GM23338 (cell line): ENCODE data around the gene APELA. TPM values are rescaled to one million over a fixed set of nuclear protein-coding genes. Genes with fewer than 3 reads are reported as not detected.

Experiments
- ATAC-seq: fragments of 200-7000 bp; cut with Tn5 transposase; 3 replicates; pipeline ENCODE4 v1.9.1; 2020
- DNase-seq: peaks from one replicate; pipeline ENCODE4 v3.0.0-alpha.2; 2015; ENCODE audit warnings: low spot score
- H2AFZ ChIP-seq: fragments of 200-600 bp; sonication (generic); 2 replicates; pipeline ENCODE4 v1.8.0; 2016; ENCODE audit warnings: antibody characterized with exemption, mild to moderate bottlenecking, moderate library complexity
- H3F3A ChIP-seq: fragments of 200-600 bp; sonication (generic); replicated peaks from 2 replicates; pipeline ENCODE4 v1.8.0; 2017; ENCODE audit warnings: antibody characterized with exemption, mixed run types, low read depth
- H3K27ac ChIP-seq: fragments of 200-600 bp; sonication (generic); 2 replicates; pipeline ENCODE4 v1.6.1; 2016; ENCODE audit warnings: low read depth
- H3K27me3 ChIP-seq: fragments of 200-600 bp; sonication (generic); 2 replicates; pipeline ENCODE4 v1.8.0; 2016; ENCODE audit warnings: mild to moderate bottlenecking, mixed run types, moderate library complexity; ENCODE audit not compliant: insufficient read depth
- H3K36me3 ChIP-seq: fragments of 200-600 bp; sonication (generic); 2 replicates; pipeline ENCODE4 v1.8.0; 2016; ENCODE audit warnings: mild to moderate bottlenecking; ENCODE audit not compliant: insufficient read depth
- H3K4me1 ChIP-seq: fragments of 200-600 bp; sonication (generic); 2 replicates; pipeline ENCODE4 v1.8.0; 2016; ENCODE audit warnings: mild to moderate bottlenecking, moderate library complexity; ENCODE audit not compliant: insufficient read depth
- H3K4me2 ChIP-seq: fragments of 200-600 bp; sonication (generic); 2 replicates; pipeline ENCODE4 v1.7.1; 2017; ENCODE audit warnings: mixed run types
- H3K4me3 ChIP-seq: fragments of 200-600 bp; sonication (generic); 2 replicates; pipeline ENCODE4 v1.6.1; 2016; ENCODE audit warnings: mixed run types
- H3K79me2 ChIP-seq: fragments of 200-600 bp; sonication (generic); replicated peaks from 2 replicates; pipeline ENCODE4 v1.8.0; 2017; ENCODE audit warnings: mild to moderate bottlenecking; ENCODE audit not compliant: insufficient read depth
- H3K9me2 ChIP-seq: fragments of 200-600 bp; sonication (generic); 2 replicates; pipeline ENCODE4 v1.8.0; 2017; ENCODE audit not compliant: insufficient read depth
- H4K20me1 ChIP-seq: fragments of 200-600 bp; sonication (generic); replicated peaks from 2 replicates; pipeline ENCODE4 v1.8.0; 2017; ENCODE audit warnings: mild to moderate bottlenecking; ENCODE audit not compliant: insufficient read depth
- H3K27ac Mint-ChIP-seq: 2 replicates; pipeline ENCODE4 v1.8.0; 2020; ENCODE audit warnings: inconsistent platforms, mild to moderate bottlenecking, moderate library complexity, mixed read lengths
- H3K27me3 Mint-ChIP-seq: 3 replicates; pipeline ENCODE4 v1.8.0; 2022; ENCODE audit warnings: low read depth, mild to moderate bottlenecking, moderate library complexity, mixed read lengths, inconsistent platforms; ENCODE audit not compliant: insufficient read depth, poor library complexity
- H3K36me3 Mint-ChIP-seq: 3 replicates; pipeline ENCODE4 v1.8.0; 2021; ENCODE audit warnings: low read depth, mild to moderate bottlenecking, inconsistent platforms, moderate library complexity, mixed read lengths
- H3K4me1 Mint-ChIP-seq: 3 replicates; pipeline ENCODE4 v1.8.0; 2020; ENCODE audit warnings: mild to moderate bottlenecking, inconsistent platforms, mixed read lengths
- H3K4me3 Mint-ChIP-seq: 3 replicates; pipeline ENCODE4 v1.8.0; 2021; ENCODE audit warnings: moderate library complexity, mild to moderate bottlenecking, inconsistent platforms, mixed read lengths
- H3K9me3 Mint-ChIP-seq: 3 replicates; pipeline ENCODE4 v1.8.0; 2020; ENCODE audit warnings: moderate library complexity, mild to moderate bottlenecking, inconsistent platforms, mixed read lengths
- CREB1 ChIP-seq: fragments of 250-450 bp; sonication (Bioruptor Pico); IDR thresholded peaks from 2 replicates; pipeline ENCODE4 v1.5.0; 2020; ENCODE audit warnings: low read depth, mild to moderate bottlenecking, moderate library complexity
- ETS1 ChIP-seq: IDR thresholded peaks from 2 replicates; pipeline ENCODE4 v1.6.1; 2016; ENCODE audit warnings: antibody characterized with exemption
- EZH2 ChIP-seq: fragments of 200-600 bp; sonication (generic); IDR thresholded peaks from one replicate; pipeline ENCODE4 v1.8.0; 2017; ENCODE audit warnings: antibody characterized with exemption, mild to moderate bottlenecking, low read depth; ENCODE audit not compliant: unreplicated experiment
- EZH2phosphoT487 ChIP-seq: fragments of 200-600 bp; sonication (generic); IDR thresholded peaks from one replicate; pipeline ENCODE4 v1.8.1; 2018; ENCODE audit warnings: antibody characterized with exemption; ENCODE audit not compliant: unreplicated experiment
- JUNB ChIP-seq: IDR thresholded peaks from one replicate; pipeline ENCODE4 v1.6.1; 2016; ENCODE audit warnings: antibody characterized with exemption; ENCODE audit not compliant: unreplicated experiment
- NANOG ChIP-seq: IDR thresholded peaks from 2 replicates; pipeline ENCODE4 v1.6.1; 2016; ENCODE audit warnings: antibody characterized with exemption, borderline replicate concordance
- POLR2AphosphoS5 ChIP-seq: IDR thresholded peaks from 2 replicates; pipeline ENCODE4 v1.6.1; 2016; ENCODE audit warnings: antibody characterized with exemption, low read depth
- REST ChIP-seq: IDR thresholded peaks from one replicate; pipeline ENCODE4 v1.6.1; 2018; ENCODE audit warnings: antibody characterized with exemption; ENCODE audit not compliant: unreplicated experiment
- STAT1 ChIP-seq: IDR thresholded peaks from one replicate; pipeline ENCODE4 v1.6.1; 2016; ENCODE audit warnings: antibody characterized with exemption; ENCODE audit not compliant: unreplicated experiment
- ZNF114 ChIP-seq: fragments of 250-450 bp; sonication (Bioruptor Pico); IDR thresholded peaks from 2 replicates; pipeline ENCODE4 v1.5.0; 2020; ENCODE audit warnings: mild to moderate bottlenecking, moderate library complexity
- ZNF331 ChIP-seq: fragments of 250-450 bp; sonication (Bioruptor Pico); IDR thresholded peaks from 2 replicates; pipeline ENCODE4 v1.5.0; 2020; ENCODE audit warnings: low read depth, mild to moderate bottlenecking, moderate library complexity
- polyA plus RNA-seq: library from polyadenylated mRNA; unstranded; fragments of >200 nt; fragmentation: Nextera tagmentation; extraction: Ambion mirVana; gene quantifications from 2 replicates; pipeline ENCODE4 v1.2.1, GENCODE V29; 2016
- total RNA-seq: library from RNA; depleted of rRNA; stranded (reverse); fragments of >200 nt; shearing (Covaris generic); gene quantifications from 2 replicates; pipeline ENCODE4 v1.2.3, GENCODE V29; 2014
- TF ChIP-seq, protein P1 (sequence below), 2 experiments: fragments of 200-600 bp in 1 of 2; sonication (generic) in 1 of 2; conservative IDR thresholded peaks; 2 replicates each; pipeline versions ENCODE4 v1.5.1 to v1.6.1; 2016 to 2017; ENCODE audit warnings: antibody characterized with exemption in 2 of 2, low read depth in 2 of 2, mild to moderate bottlenecking in 2 of 2, moderate library complexity in 1 of 2
- TF ChIP-seq, protein P2 (sequence below): fragments of 250-450 bp; sonication (Bioruptor Pico); IDR thresholded peaks from 2 replicates; pipeline ENCODE4 v1.5.0; 2020; ENCODE audit warnings: mild to moderate bottlenecking, moderate library complexity

APELA gene
- total and polyA plus RNA-seq, 2 experiments from 2014 or later = 114 to 213 TPM

GRCh38 chr4:164856396-164856795, 20.6 kb upstream of the APELA start:
- H3K27me3 ChIP-seq = no peaks in the 10 kb centered on the region
- TF ChIP-seq POLR2AphosphoS5 = no peak
- TF ChIP-seq NANOG = no peak
- no peak for TF ChIP-seq ZNF114
- TF ChIP-seq REST = no peak
- TF ChIP-seq ETS1 = no peak
- TF ChIP-seq, protein P1, sequence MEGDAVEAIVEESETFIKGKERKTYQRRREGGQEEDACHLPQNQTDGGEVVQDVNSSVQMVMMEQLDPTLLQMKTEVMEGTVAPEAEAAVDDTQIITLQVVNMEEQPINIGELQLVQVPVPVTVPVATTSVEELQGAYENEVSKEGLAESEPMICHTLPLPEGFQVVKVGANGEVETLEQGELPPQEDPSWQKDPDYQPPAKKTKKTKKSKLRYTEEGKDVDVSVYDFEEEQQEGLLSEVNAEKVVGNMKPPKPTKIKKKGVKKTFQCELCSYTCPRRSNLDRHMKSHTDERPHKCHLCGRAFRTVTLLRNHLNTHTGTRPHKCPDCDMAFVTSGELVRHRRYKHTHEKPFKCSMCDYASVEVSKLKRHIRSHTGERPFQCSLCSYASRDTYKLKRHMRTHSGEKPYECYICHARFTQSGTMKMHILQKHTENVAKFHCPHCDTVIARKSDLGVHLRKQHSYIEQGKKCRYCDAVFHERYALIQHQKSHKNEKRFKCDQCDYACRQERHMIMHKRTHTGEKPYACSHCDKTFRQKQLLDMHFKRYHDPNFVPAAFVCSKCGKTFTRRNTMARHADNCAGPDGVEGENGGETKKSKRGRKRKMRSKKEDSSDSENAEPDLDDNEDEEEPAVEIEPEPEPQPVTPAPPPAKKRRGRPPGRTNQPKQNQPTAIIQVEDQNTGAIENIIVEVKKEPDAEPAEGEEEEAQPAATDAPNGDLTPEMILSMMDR (conservative IDR thresholded peaks at IDR 0.05; ENCODE audit: low read depth in 2 of 2) = no peak
- no peak for TF ChIP-seq EZH2
- TF ChIP-seq JUNB = no peak
- no peak for TF ChIP-seq STAT1
- no peak for TF ChIP-seq CREB1 (CRISPR knock-in tag)
- TF ChIP-seq ZNF331 (CRISPR knock-in tag) = no peak
- no peak for TF ChIP-seq EZH2phosphoT487
- TF ChIP-seq, protein P2, sequence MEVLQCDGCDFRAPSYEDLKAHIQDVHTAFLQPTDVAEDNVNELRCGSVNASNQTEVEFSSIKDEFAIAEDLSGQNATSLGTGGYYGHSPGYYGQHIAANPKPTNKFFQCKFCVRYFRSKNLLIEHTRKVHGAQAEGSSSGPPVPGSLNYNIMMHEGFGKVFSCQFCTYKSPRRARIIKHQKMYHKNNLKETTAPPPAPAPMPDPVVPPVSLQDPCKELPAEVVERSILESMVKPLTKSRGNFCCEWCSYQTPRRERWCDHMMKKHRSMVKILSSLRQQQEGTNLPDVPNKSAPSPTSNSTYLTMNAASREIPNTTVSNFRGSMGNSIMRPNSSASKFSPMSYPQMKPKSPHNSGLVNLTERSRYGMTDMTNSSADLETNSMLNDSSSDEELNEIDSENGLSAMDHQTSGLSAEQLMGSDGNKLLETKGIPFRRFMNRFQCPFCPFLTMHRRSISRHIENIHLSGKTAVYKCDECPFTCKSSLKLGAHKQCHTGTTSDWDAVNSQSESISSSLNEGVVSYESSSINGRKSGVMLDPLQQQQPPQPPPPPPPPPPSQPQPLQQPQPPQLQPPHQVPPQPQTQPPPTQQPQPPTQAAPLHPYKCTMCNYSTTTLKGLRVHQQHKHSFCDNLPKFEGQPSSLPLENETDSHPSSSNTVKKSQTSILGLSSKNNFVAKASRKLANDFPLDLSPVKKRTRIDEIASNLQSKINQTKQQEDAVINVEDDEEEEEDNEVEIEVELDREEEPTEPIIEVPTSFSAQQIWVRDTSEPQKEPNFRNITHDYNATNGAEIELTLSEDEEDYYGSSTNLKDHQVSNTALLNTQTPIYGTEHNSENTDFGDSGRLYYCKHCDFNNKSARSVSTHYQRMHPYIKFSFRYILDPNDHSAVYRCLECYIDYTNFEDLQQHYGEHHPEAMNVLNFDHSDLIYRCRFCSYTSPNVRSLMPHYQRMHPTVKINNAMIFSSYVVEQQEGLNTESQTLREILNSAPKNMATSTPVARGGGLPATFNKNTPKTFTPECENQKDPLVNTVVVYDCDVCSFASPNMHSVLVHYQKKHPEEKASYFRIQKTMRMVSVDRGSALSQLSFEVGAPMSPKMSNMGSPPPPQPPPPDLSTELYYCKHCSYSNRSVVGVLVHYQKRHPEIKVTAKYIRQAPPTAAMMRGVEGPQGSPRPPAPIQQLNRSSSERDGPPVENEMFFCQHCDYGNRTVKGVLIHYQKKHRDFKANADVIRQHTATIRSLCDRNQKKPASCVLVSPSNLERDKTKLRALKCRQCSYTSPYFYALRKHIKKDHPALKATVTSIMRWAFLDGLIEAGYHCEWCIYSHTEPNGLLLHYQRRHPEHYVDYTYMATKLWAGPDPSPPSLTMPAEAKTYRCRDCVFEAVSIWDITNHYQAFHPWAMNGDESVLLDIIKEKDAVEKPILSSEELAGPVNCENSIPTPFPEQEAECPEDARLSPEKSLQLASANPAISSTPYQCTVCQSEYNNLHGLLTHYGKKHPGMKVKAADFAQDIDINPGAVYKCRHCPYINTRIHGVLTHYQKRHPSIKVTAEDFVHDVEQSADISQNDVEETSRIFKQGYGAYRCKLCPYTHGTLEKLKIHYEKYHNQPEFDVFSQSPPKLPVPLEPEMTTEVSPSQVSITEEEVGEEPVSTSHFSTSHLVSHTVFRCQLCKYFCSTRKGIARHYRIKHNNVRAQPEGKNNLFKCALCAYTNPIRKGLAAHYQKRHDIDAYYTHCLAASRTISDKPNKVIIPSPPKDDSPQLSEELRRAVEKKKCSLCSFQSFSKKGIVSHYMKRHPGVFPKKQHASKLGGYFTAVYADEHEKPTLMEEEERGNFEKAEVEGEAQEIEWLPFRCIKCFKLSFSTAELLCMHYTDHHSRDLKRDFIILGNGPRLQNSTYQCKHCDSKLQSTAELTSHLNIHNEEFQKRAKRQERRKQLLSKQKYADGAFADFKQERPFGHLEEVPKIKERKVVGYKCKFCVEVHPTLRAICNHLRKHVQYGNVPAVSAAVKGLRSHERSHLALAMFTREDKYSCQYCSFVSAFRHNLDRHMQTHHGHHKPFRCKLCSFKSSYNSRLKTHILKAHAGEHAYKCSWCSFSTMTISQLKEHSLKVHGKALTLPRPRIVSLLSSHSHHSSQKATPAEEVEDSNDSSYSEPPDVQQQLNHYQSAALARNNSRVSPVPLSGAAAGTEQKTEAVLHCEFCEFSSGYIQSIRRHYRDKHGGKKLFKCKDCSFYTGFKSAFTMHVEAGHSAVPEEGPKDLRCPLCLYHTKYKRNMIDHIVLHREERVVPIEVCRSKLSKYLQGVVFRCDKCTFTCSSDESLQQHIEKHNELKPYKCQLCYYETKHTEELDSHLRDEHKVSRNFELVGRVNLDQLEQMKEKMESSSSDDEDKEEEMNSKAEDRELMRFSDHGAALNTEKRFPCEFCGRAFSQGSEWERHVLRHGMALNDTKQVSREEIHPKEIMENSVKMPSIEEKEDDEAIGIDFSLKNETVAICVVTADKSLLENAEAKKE = no peak
- Mint-ChIP-seq H3K4me1 (no peaks in the 10 kb centered on the region), H3K27me3 (peaks cover 10% of the 10 kb centered on the region), H3K27ac (no peak overlapping the region), H3K9me3 (no peaks in the 10 kb centered on the region), H3K4me3 (no peak overlapping the region), H3K36me3 (no peaks in the 10 kb centered on the region)
- H3K79me2 ChIP-seq = no peaks in the 10 kb centered on the region
- no peak overlapping the region for H3K27ac ChIP-seq
- H3K36me3 ChIP-seq = no peaks in the 10 kb centered on the region
- H2AFZ ChIP-seq = no peak overlapping the region
- H3K9me2 ChIP-seq = no peaks in the 10 kb centered on the region
- ATAC-seq (no peak), DNase-seq (no peak)
- H4K20me1 ChIP-seq = no peaks in the 10 kb centered on the region
- H3K4me3 ChIP-seq = no peak overlapping the region
- no peaks in the 10 kb centered on the region for H3K4me1 ChIP-seq
- H3F3A ChIP-seq = no peaks in the 10 kb centered on the region
- H3K4me2 ChIP-seq = no peak overlapping the region
